HepG2 (cell line): ENCODE measurements around the gene PREP. TPM values are rescaled to one million over a fixed set of nuclear protein-coding genes. Genes with fewer than 3 reads are reported as not detected.

ENCODE experiments used
- ATAC-seq: fragments of 200-7000 bp; cut with Tn5 transposase; 3 replicates; pipeline ENCODE4 v1.9.1; 2020; ENCODE audit warnings: mild to moderate bottlenecking, moderate library complexity
- BruUV-seq: library from RNA; stranded (reverse); fragments of 400-500 nt; replicated peaks from 2 replicates; lab custom pipeline; 2021; lab: Mats Ljungman, UMichigan
- CTCF ChIA-PET: fragments of 300-600 bp; formaldehyde crosslinking; extraction: SDS; loops from one replicate; lab custom pipeline; 2021; ENCODE audit warnings: low total read pairs, inconsistent platforms, low intra/inter-chr PET ratio; lab: Yijun Ruan, JAX
- POLR2A ChIA-PET: fragments of 350-600 bp; sonication (Branson Sonifier 250); formaldehyde crosslinking; loops from one replicate; lab custom pipeline; 2020; ENCODE audit warnings: antibody characterized with exemption, inconsistent platforms; lab: Yijun Ruan, JAX
- DNase-seq: peaks from one replicate; pipeline ENCODE4 v3.0.0-alpha.2; 2015; ENCODE audit warnings: low spot score
- FAIRE-seq: peaks from 3 replicates; lab custom pipeline; 2011; peaks lifted over from hg19 to GRCh38; lab: Jason Lieb, UNC
- H2AFZ ChIP-seq: one replicate; pipeline ENCODE4 v1.6.1; 2011; ENCODE audit warnings: low read length, inconsistent platforms
- H3K27ac ChIP-seq: fragments of 300-600 bp; 3 replicates; pipeline ENCODE4 v1.8.0; 2011; ENCODE audit warnings: mixed run types, mild to moderate bottlenecking, mixed read lengths, low read length, inconsistent platforms; ENCODE audit not compliant: insufficient read depth; ENCODE audit errors: extremely low read length
- H3K27me3 ChIP-seq, 2 experiments: fragments of 200-600 bp in 1 of 2; 2 replicates in 1 of 2; 3 replicates in 1 of 2; pipeline versions ENCODE4 v1.6.0 to v1.8.0; 2011; ENCODE audit warnings: low read length in 2 of 2, mild to moderate bottlenecking in 2 of 2, moderate library complexity in 2 of 2, inconsistent platforms in 1 of 2; ENCODE audit not compliant: insufficient read depth in 2 of 2, control insufficient read depth in 1 of 2
- H3K36me3 ChIP-seq, 2 experiments: fragments of 200-600 bp in 1 of 2; replicated peaks in 1 of 2; 2 replicates in 1 of 2; 3 replicates in 1 of 2; pipeline versions ENCODE4 v1.5.1 to v1.8.0; 2011; ENCODE audit warnings: low read length in 2 of 2, inconsistent platforms in 1 of 2; ENCODE audit not compliant: insufficient read depth in 2 of 2, control insufficient read depth in 1 of 2
- H3K4me1 ChIP-seq: 2 replicates; pipeline ENCODE4 v1.5.1; 2012; ENCODE audit warnings: low read length, inconsistent platforms; ENCODE audit not compliant: insufficient read depth
- H3K4me2 ChIP-seq: 2 replicates; pipeline ENCODE4 v1.6.0; 2011; ENCODE audit warnings: low read depth, low read length, inconsistent platforms
- H3K4me3 ChIP-seq, 3 experiments: fragments of 200-600 bp in 1 of 3; sonication (generic), shearing (Covaris generic) in 1 of 3; replicated peaks in 1 of 3; 2 replicates each; pipeline ENCODE4 v1.5.1; 2011 to 2016; ENCODE audit warnings: low read length in 3 of 3, inconsistent platforms in 2 of 3, low read depth in 2 of 3, mild to moderate bottlenecking in 2 of 3, control low read depth in 1 of 3, mixed read lengths in 1 of 3; ENCODE audit not compliant: insufficient read depth in 1 of 3
- H3K79me2 ChIP-seq: one replicate; pipeline ENCODE4 v1.6.1; 2011; ENCODE audit warnings: low read length, inconsistent platforms; ENCODE audit not compliant: insufficient read depth
- H3K9ac ChIP-seq: 2 replicates; pipeline ENCODE4 v1.6.0; 2011; ENCODE audit warnings: mild to moderate bottlenecking, low read depth, low read length, inconsistent platforms; ENCODE audit not compliant: insufficient read depth
- H3K9me3 ChIP-seq: 2 replicates; pipeline ENCODE4 v1.5.1; 2012; ENCODE audit warnings: mild to moderate bottlenecking, low read length
- H4K20me1 ChIP-seq: 2 replicates; pipeline ENCODE4 v1.6.0; 2011; ENCODE audit warnings: inconsistent platforms, mild to moderate bottlenecking, low read length, moderate library complexity; ENCODE audit not compliant: insufficient read depth
- E2F2 ChIP-seq: sonication (generic); formaldehyde crosslinking; IDR thresholded peaks from 2 replicates; pipeline ENCODE4 v1.4.0; 2020; ENCODE audit warnings: missing genetic modification reagents, borderline replicate concordance
- FLYWCH1 ChIP-seq: sonication (generic); formaldehyde crosslinking; IDR thresholded peaks from 2 replicates; pipeline ENCODE4 v1.8.1; 2023; ENCODE audit warnings: mild to moderate bottlenecking, missing genetic modification reagents
- GATA4 ChIP-seq: sonication (generic); IDR thresholded peaks from 2 replicates; pipeline ENCODE4 v1.6.1; 2016; ENCODE audit warnings: antibody characterized with exemption, low read depth, borderline replicate concordance
- NCOR1 ChIP-seq: fragments of 200-600 bp; sonication (generic); IDR thresholded peaks from 2 replicates; pipeline ENCODE4 v1.7.0; 2017; ENCODE audit warnings: antibody characterized with exemption, low read length, borderline replicate concordance
- NKX3-1 ChIP-seq: sonication (generic); formaldehyde crosslinking; IDR thresholded peaks from 2 replicates; pipeline ENCODE4 v1.5.0; 2020; ENCODE audit warnings: missing genetic modification reagents
- SKIL ChIP-seq: sonication (generic); formaldehyde crosslinking; IDR thresholded peaks from 2 replicates; pipeline ENCODE4 v1.8.0; 2022; ENCODE audit warnings: missing genetic modification reagents, mild to moderate bottlenecking, moderate library complexity, borderline replicate concordance
- SPEN ChIP-seq: sonication (generic); formaldehyde crosslinking; IDR thresholded peaks from 2 replicates; pipeline ENCODE4 v1.5.1; 2020; ENCODE audit warnings: low read depth, mild to moderate bottlenecking, missing genetic modification reagents
- UBTF ChIP-seq: sonication (generic); formaldehyde crosslinking; IDR thresholded peaks from 2 replicates; pipeline ENCODE4 v1.4.0; 2020; ENCODE audit warnings: mild to moderate bottlenecking, missing genetic modification reagents
- whole genome bisulfite sequencing: methylation state at CpG from one replicate; pipeline ENCODE4 v1.1.6; 2017; ENCODE audit warnings: low lambda C conversion rate; 5-methylcytosine and 5-hydroxymethylcytosine counted together
- in situ Hi-C: cut with HindIII; loops from 2 replicates; pipeline ENCODE4 v1.10.0; 2017; ENCODE audit warnings: low pct_unique_long_range_greater_than_20kb; ENCODE audit not compliant: extremely low pct_ligation_motif_present
- intact Hi-C: fragments of 100-400 bp; cut with micrococcal nuclease; formaldehyde crosslinking; loops from one replicate; pipeline ENCODE4 v1.10.0; 2022; ENCODE audit not compliant: unreplicated experiment
- polyA plus RNA-seq, 8 experiments: library from polyadenylated mRNA; depleted of rRNA in 3 of 8; stranded (reverse) in 7 of 8; unstranded in 1 of 8; fragments of >200 nt; fragmentation: Illumina TruSeq in 4 of 8; extraction: Trizol in 4 of 8; gene quantifications; 2 replicates each; pipeline versions ENCODE4 v1.2.1 to v1.2.3, GENCODE V29; 2011 to 2016; ENCODE audit warnings: low read depth in 4 of 8, missing spikeins in 1 of 8, mixed read lengths in 1 of 8; ENCODE audit not compliant: insufficient read depth in 1 of 8
- total RNA-seq, 5 experiments: library from RNA; depleted of rRNA; stranded (reverse); fragments of >200 nt; fragmentation: Illumina TruSeq; extraction: Trizol; gene quantifications; 2 replicates each; pipeline ENCODE4 v1.2.3, GENCODE V29; 2016; ENCODE audit warnings: low read depth in 1 of 5

PREP gene
- total and polyA plus RNA-seq, 2 of the 13 experiments (the other 11 are each of a cell fraction or from before 2014, with no cell fraction given), result 12.6 to 15.9 TPM

- POLR2A ChIA-PET, result interaction anchor here (1.4 kb wide), 1 partner anchor 30 kb away, joined by 4 read pairs; the partner anchor contains the start of gene PREP
- no peak for DNase-seq
- H2AFZ ChIP-seq, result no peak overlapping the region
Observed at GRCh38 chr6:105372849-105373182, 30.1 kb downstream of the PREP start.

More at GRCh38 chr6:105372849-105373182, 30.1 kb downstream of the PREP start:
- Histone ChIP-seq H3K4me3 (no peak overlapping the region), H3K4me1 (peaks cover 25% of the 10 kb centered on the region), H3K4me2 (no peak overlapping the region), H4K20me1 (no peaks in the 10 kb centered on the region)
- no peak for FAIRE-seq
- TF ChIP-seq SPEN (CRISPR knock-in tag) (no peak), UBTF (CRISPR knock-in tag) (no peak), E2F2 (CRISPR knock-in tag) (no peak), NKX3-1 (no peak), NCOR1 (no peak), FLYWCH1 (no peak), GATA4 (no peak), SKIL (CRISPR knock-in tag) (no peak)
- TF ChIP-seq, all 625 proteins: peak for 0
- no peak for ATAC-seq
- CTCF ChIA-PET, result no interaction called here
- 100% methylated on average over 3 of the region's 3 CpGs for WGBS
- no peaks in the 10 kb centered on the region for H3K27me3 ChIP-seq
- no peak overlapping the region for H3K27ac ChIP-seq
- no TSS peak for BruUV-seq
- in situ Hi-C loops (no loop called here), intact Hi-C loops (loop anchor here (5.0 kb wide), 1 partner anchor 56 kb away; no protein-coding TSS in a partner anchor)
- no peak overlapping the region for H3K9ac ChIP-seq
- H3K36me3 ChIP-seq, result peaks cover 7 to 58% of the 10 kb centered on the region in 2 experiments; a peak in 4 of 5 replicates
- H3K9me3 ChIP-seq, result no peaks in the 10 kb centered on the region
- no peaks in the 10 kb centered on the region for H3K79me2 ChIP-seq
